WTC11 (cell line): ENCODE data around the gene SLC35D1. TPM values are rescaled to one million over a fixed set of nuclear protein-coding genes. Genes with fewer than 3 reads are reported as not detected.

ENCODE experiments used
- ATAC-seq: fragments of 200-7000 bp; cut with Tn5 transposase; 2 replicates; pipeline ENCODE4 v1.10.0; 2021; ENCODE audit warnings: mild to moderate bottlenecking, moderate library complexity
- Bru-seq: library from RNA; stranded (reverse); fragments of 400-500 nt; gene quantifications from one replicate; lab custom pipeline; 2021; lab: Mats Ljungman, UMichigan
- CTCF ChIA-PET: fragments of 300-600 bp; sonication (Branson Sonifier 250); formaldehyde crosslinking; loops from one replicate; lab custom pipeline; 2021; ENCODE audit warnings: antibody characterized with exemption; lab: Charles Lee
- POLR2A ChIA-PET: fragments of 350-600 bp; sonication (Branson Sonifier 250); formaldehyde crosslinking; loops from one replicate; lab custom pipeline; 2021; ENCODE audit warnings: antibody characterized with exemption; lab: Charles Lee
- DNase-seq: peaks from one replicate; pipeline ENCODE4 v3.0.0; 2021; ENCODE audit warnings: low spot score
- H3K27ac Mint-ChIP-seq: 2 replicates; pipeline ENCODE4 v1.8.0; 2021; ENCODE audit warnings: mixed read lengths
- H3K27me3 Mint-ChIP-seq: 2 replicates; pipeline ENCODE4 v1.8.0; 2021; ENCODE audit warnings: low read depth, mild to moderate bottlenecking, moderate library complexity, mixed read lengths
- H3K36me3 Mint-ChIP-seq: 2 replicates; pipeline ENCODE4 v1.8.0; 2021; ENCODE audit warnings: mixed read lengths
- H3K4me1 Mint-ChIP-seq: 2 replicates; pipeline ENCODE4 v1.8.0; 2022; ENCODE audit warnings: mixed read lengths
- H3K4me3 Mint-ChIP-seq: 2 replicates; pipeline ENCODE4 v1.8.0; 2021; ENCODE audit warnings: mild to moderate bottlenecking, moderate library complexity, mixed read lengths
- H3K9me3 Mint-ChIP-seq: 2 replicates; pipeline ENCODE4 v1.8.0; 2021; ENCODE audit warnings: mixed read lengths
- CREM ChIP-seq: sonication (generic); formaldehyde crosslinking; IDR thresholded peaks from 2 replicates; pipeline ENCODE4 v1.8.1; 2022; ENCODE audit warnings: mild to moderate bottlenecking, missing genetic modification reagents, moderate library complexity
- E2F5 ChIP-seq: sonication (generic); formaldehyde crosslinking; IDR thresholded peaks from 2 replicates; pipeline ENCODE4 v1.8.1; 2022; ENCODE audit warnings: mild to moderate bottlenecking, moderate library complexity, missing genetic modification reagents
- EMX1 ChIP-seq: fragments of 250-450 bp; sonication (Bioruptor Pico); IDR thresholded peaks from 2 replicates; pipeline ENCODE4 v1.8.0; 2021; ENCODE audit warnings: mild to moderate bottlenecking
- ERG ChIP-seq: fragments of 250-450 bp; sonication (Bioruptor Pico); IDR thresholded peaks from 2 replicates; pipeline ENCODE4 v1.8.0; 2021; ENCODE audit warnings: mild to moderate bottlenecking
- ESRRA ChIP-seq: sonication (generic); formaldehyde crosslinking; IDR thresholded peaks from 2 replicates; pipeline ENCODE4 v1.8.1; 2022; ENCODE audit warnings: mild to moderate bottlenecking, missing genetic modification reagents, borderline replicate concordance
- FOXP1 ChIP-seq: sonication (generic); formaldehyde crosslinking; IDR thresholded peaks from 2 replicates; pipeline ENCODE4 v1.8.0; 2022; ENCODE audit warnings: missing genetic modification reagents, mild to moderate bottlenecking, moderate library complexity, borderline replicate concordance
- GABPB1 ChIP-seq: sonication (generic); formaldehyde crosslinking; IDR thresholded peaks from 2 replicates; pipeline ENCODE4 v1.8.1; 2023; ENCODE audit warnings: mild to moderate bottlenecking, missing genetic modification reagents
- NFATC4 ChIP-seq: fragments of 250-450 bp; sonication (Bioruptor Pico); IDR thresholded peaks from 2 replicates; pipeline ENCODE4 v1.9.0; 2021; ENCODE audit warnings: mild to moderate bottlenecking
- NR2C2 ChIP-seq: sonication (generic); formaldehyde crosslinking; IDR thresholded peaks from 2 replicates; pipeline ENCODE4 v1.8.0; 2022; ENCODE audit warnings: mild to moderate bottlenecking, missing genetic modification reagents
- NR3C1 ChIP-seq: sonication (generic); formaldehyde crosslinking; conservative IDR thresholded peaks from 2 replicates; pipeline ENCODE4 v1.8.1; 2023; ENCODE audit warnings: low read depth, mild to moderate bottlenecking, missing genetic modification reagents
- PRRX2 ChIP-seq: fragments of 250-450 bp; sonication (Bioruptor Pico); IDR thresholded peaks from 2 replicates; pipeline ENCODE4 v1.8.0; 2021; ENCODE audit warnings: mild to moderate bottlenecking
- SMAD3 ChIP-seq: sonication (generic); formaldehyde crosslinking; IDR thresholded peaks from 2 replicates; pipeline ENCODE4 v1.8.0; 2022; ENCODE audit warnings: missing genetic modification reagents, mild to moderate bottlenecking, borderline replicate concordance
- ZBTB43 ChIP-seq: sonication (generic); formaldehyde crosslinking; IDR thresholded peaks from 2 replicates; pipeline ENCODE4 v1.8.1; 2023; ENCODE audit warnings: mild to moderate bottlenecking, missing genetic modification reagents
- ZNF138 ChIP-seq: sonication (generic); formaldehyde crosslinking; conservative IDR thresholded peaks from 2 replicates; pipeline ENCODE4 v1.8.1; 2022; ENCODE audit warnings: mild to moderate bottlenecking, moderate library complexity, missing genetic modification reagents
- ZNF317 ChIP-seq: sonication (generic); formaldehyde crosslinking; IDR thresholded peaks from 2 replicates; pipeline ENCODE4 v1.8.1; 2023; ENCODE audit warnings: low read depth, mild to moderate bottlenecking, moderate library complexity, missing genetic modification reagents, borderline replicate concordance
- ZNF423 ChIP-seq: fragments of 250-450 bp; sonication (Bioruptor Pico); IDR thresholded peaks from 2 replicates; pipeline ENCODE4 v2.1.2; 2022; ENCODE audit warnings: mild to moderate bottlenecking, moderate library complexity
- long read RNA-seq, 3 experiments: library from RNA in 1 of 3; library from capped mRNA in 1 of 3; library from polyadenylated mRNA in 1 of 3; unstranded in 2 of 3; stranded (forward) in 1 of 3; transcript quantifications; one replicate each; pipeline ENCODE4 v2.0.0, GENCODE V29; 2021
- total RNA-seq: library from RNA; stranded (reverse); gene quantifications from 3 replicates; pipeline ENCODE4 v1.2.3, GENCODE V29; 2021
- TF ChIP-seq, protein P1 (sequence below): sonication (generic); formaldehyde crosslinking; IDR thresholded peaks from 2 replicates; pipeline ENCODE4 v1.8.0; 2022; ENCODE audit warnings: mild to moderate bottlenecking, missing genetic modification reagents
- TF ChIP-seq, protein P2 (sequence below): sonication (generic); formaldehyde crosslinking; IDR thresholded peaks from 2 replicates; pipeline ENCODE4 v1.8.1; 2022; ENCODE audit warnings: low read depth, missing genetic modification reagents, borderline replicate concordance
- TF ChIP-seq, protein P3 (sequence below): sonication (generic); formaldehyde crosslinking; conservative IDR thresholded peaks from 2 replicates; pipeline ENCODE4 v1.8.1; 2023; ENCODE audit warnings: mild to moderate bottlenecking, low read depth, missing genetic modification reagents, moderate library complexity
- TF ChIP-seq, protein P4 (sequence below): fragments of 250-450 bp; sonication (Bioruptor Pico); conservative IDR thresholded peaks from 2 replicates; pipeline ENCODE4 v1.9.0; 2021; ENCODE audit warnings: mild to moderate bottlenecking

SLC35D1 gene
- total RNA-seq (2.4 to 3.0 TPM (median 2.6 TPM) in 3 replicates), Bru-seq, nascent RNA (percentile 63 among the genes with signal in this experiment)
- long read RNA-seq, experiment 1, full-length matches to known transcripts: 10 of 21 reads
- long read RNA-seq, experiment 1, partial matches to known transcripts: 8 of 21 reads
- long read RNA-seq, experiment 1, other reads (novel, unspliced or antisense): 3 of 21 reads
- long read RNA-seq, experiment 2, partial matches to known transcripts: 0 of 3 reads
- long read RNA-seq, experiment 2, other reads (novel, unspliced or antisense): 3 of 3 reads
- long read RNA-seq, experiment 3, full-length matches to known transcripts: 1 of 1 reads
- long read RNA-seq, experiment 3, partial matches to known transcripts: 0 of 1 reads
- long read RNA-seq, experiment 3, other reads (novel, unspliced or antisense): 0 of 1 reads

GRCh38 chr1:67053785-67054772 lies at the start of gene SLC35D1:
SLC35D1 (minus strand) TSS chr1:67054148; CDS start chr1:67054013, 135 bp downstream.
- peak within 1 kb of the TSS; percentile 81 for H3K4me3 Mint-ChIP-seq
- no peaks in the 10 kb centered on the region; the same call in 1 of the 2 replicates for H3K36me3 Mint-ChIP-seq
- DNase-seq: peak; percentile 89
- peaks cover 26% of the 10 kb centered on the region for H3K4me1 Mint-ChIP-seq
- H3K27me3 Mint-ChIP-seq: peaks cover 7% of the 10 kb centered on the region
- ChIA-PET POLR2A (interaction anchor here (0.6 to 1.3 kb wide), 7 partner anchors 19 to 129 kb away, joined by 3 to 6 read pairs (median 3); partner anchors contain the start of genes DNAI4 and MIER1), CTCF (interaction anchor here (0.9 to 1.3 kb wide), 5 partner anchors 35 to 159 kb away, joined by 3 to 10 read pairs (median 6); partner anchors contain the start of genes DNAI4 and MIER1)
- peak; percentile 83 for ATAC-seq
- peak within 1 kb of the TSS; percentile 63; the same call in 1 of the 2 replicates for H3K27ac Mint-ChIP-seq
- no peaks in the 10 kb centered on the region for H3K9me3 Mint-ChIP-seq
- TF ChIP-seq NFATC4 (CRISPR knock-in tag) (no peak), SMAD3 (no peak), FOXP1 (CRISPR knock-in tag) (peak; percentile 22; the same call in 1 of the 2 replicates), ZBTB43 (CRISPR knock-in tag) (peak; percentile 65; the same call in 1 of the 2 replicates), ZNF423 (CRISPR knock-in tag) (no peak), GABPB1 (CRISPR knock-in tag) (peak; percentile 51; the same call in 1 of the 2 replicates), PRRX2 (CRISPR knock-in tag) (0 out of 2 replicates have a peak, but pooled peaks have one; percentile 30), NR2C2 (CRISPR knock-in tag) (no peak), ERG (CRISPR knock-in tag) (no peak), EMX1 (CRISPR knock-in tag) (no peak), ESRRA (CRISPR knock-in tag) (0 out of 2 replicates have a peak, but pooled peaks have one; percentile 42), CREM (peak; percentile 69; the same call in 1 of the 2 replicates), E2F5 (CRISPR knock-in tag) (peak; percentile 8; the same call in 1 of the 2 replicates), NR3C1 (CRISPR knock-in tag) (no peak), ZNF317 (CRISPR knock-in tag) (no peak), ZNF138 (CRISPR knock-in tag) (no peak)
- TF ChIP-seq, protein P1, sequence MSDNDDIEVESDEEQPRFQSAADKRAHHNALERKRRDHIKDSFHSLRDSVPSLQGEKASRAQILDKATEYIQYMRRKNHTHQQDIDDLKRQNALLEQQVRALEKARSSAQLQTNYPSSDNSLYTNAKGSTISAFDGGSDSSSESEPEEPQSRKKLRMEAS (CRISPR knock-in tag): peak; percentile 75; the same call in 1 of the 2 replicates
- TF ChIP-seq, protein P2, sequence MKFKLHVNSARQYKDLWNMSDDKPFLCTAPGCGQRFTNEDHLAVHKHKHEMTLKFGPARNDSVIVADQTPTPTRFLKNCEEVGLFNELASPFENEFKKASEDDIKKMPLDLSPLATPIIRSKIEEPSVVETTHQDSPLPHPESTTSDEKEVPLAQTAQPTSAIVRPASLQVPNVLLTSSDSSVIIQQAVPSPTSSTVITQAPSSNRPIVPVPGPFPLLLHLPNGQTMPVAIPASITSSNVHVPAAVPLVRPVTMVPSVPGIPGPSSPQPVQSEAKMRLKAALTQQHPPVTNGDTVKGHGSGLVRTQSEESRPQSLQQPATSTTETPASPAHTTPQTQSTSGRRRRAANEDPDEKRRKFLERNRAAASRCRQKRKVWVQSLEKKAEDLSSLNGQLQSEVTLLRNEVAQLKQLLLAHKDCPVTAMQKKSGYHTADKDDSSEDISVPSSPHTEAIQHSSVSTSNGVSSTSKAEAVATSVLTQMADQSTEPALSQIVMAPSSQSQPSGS (CRISPR knock-in tag): no peak
- TF ChIP-seq, protein P3, sequence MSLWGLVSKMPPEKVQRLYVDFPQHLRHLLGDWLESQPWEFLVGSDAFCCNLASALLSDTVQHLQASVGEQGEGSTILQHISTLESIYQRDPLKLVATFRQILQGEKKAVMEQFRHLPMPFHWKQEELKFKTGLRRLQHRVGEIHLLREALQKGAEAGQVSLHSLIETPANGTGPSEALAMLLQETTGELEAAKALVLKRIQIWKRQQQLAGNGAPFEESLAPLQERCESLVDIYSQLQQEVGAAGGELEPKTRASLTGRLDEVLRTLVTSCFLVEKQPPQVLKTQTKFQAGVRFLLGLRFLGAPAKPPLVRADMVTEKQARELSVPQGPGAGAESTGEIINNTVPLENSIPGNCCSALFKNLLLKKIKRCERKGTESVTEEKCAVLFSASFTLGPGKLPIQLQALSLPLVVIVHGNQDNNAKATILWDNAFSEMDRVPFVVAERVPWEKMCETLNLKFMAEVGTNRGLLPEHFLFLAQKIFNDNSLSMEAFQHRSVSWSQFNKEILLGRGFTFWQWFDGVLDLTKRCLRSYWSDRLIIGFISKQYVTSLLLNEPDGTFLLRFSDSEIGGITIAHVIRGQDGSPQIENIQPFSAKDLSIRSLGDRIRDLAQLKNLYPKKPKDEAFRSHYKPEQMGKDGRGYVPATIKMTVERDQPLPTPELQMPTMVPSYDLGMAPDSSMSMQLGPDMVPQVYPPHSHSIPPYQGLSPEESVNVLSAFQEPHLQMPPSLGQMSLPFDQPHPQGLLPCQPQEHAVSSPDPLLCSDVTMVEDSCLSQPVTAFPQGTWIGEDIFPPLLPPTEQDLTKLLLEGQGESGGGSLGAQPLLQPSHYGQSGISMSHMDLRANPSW (CRISPR knock-in tag): no peak
- TF ChIP-seq, protein P4, sequence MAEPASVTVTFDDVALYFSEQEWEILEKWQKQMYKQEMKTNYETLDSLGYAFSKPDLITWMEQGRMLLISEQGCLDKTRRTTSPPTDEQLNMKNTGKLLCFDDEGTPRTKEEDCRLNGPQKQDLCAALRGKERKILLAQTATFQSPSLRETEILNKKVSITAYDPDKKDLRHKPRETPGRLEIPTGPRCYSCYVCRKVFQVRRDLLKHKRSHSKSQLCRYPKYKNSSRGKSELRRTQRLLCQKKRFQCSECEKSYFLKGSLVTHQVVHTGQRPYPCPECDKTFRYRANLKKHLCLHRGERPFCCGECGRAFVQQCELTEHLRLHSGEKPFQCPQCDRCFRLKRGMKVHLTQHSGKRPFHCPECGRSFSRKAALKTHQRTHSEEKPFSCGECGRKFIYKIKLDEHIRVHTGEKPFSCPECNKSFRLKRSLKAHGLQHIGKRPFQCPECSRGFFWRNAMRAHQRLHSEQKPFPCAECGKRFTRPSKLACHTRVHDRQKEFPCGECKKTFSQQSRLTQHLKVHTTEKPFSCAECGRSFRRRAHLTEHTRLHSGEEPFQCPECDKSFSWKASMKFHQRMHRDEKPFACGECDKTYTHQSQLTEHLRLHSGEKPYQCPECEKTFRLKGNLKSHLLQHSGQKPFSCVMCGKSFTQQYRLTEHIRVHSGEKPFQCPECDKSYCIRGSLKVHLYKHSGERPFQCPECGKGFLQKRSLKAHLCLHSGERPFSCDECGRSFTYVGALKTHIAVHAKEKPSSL: no peak
